ENCODE results near the gene PTPN3. TPM values are rescaled to one million over a fixed set of nuclear protein-coding genes. Genes with fewer than 3 reads are reported as not detected.

The PTPN3 gene
- polyA plus RNA-seq, 1 of the 3 experiments (the other 2 are of a cell fraction), result 7.5 TPM

GRCh38 chr9:109499631-109500410 is 1.7 kb upstream of the PTPN3 start:
- Histone ChIP-seq H3K9me3 (no peaks in the 10 kb centered on the region), H2AFZ (ENCODE audit: low read depth) (peak overlapping the region; percentile 94), H3K4me2 (peak overlapping the region; percentile 76), H3F3A (replicated peaks; ENCODE audit: insufficient read depth) (peaks cover 5% of the 10 kb centered on the region), H3K4me1 (ENCODE audit: control insufficient read depth in 1 of 2, insufficient read depth in 2 of 2, low read depth in 1 of 2, low read length in 1 of 2) (peaks cover 0 to 13% of the 10 kb centered on the region in 2 experiments; a peak in 2 of 4 replicates), H3K27me3 (ENCODE audit: insufficient read depth) (no peaks in the 10 kb centered on the region; the same call in 1 of the 2 replicates), H3K36me3 (replicated peaks in 1 of 2; ENCODE audit: control insufficient read depth in 1 of 2, insufficient read depth in 2 of 2, low read length in 1 of 2) (no peaks in the 10 kb centered on the region), H3K79me2 (ENCODE audit: insufficient read depth) (peaks cover 28% of the 10 kb centered on the region), H3K4me3 (ENCODE audit: low read depth in 2 of 2, low read length in 1 of 2) (peak overlapping the region; percentile 54 to 64), H3K27ac (ENCODE audit: low read depth in 2 of 2, low read length in 1 of 2) (no peak overlapping the region), H3K9ac (peak overlapping the region; percentile 49; the same call in 1 of the 2 replicates), H4K20me1 (ENCODE audit: insufficient read depth) (no peaks in the 10 kb centered on the region), H3K9me2 (no peaks in the 10 kb centered on the region)
- 0 out of 2 replicates have a peak, but pooled peaks have one; percentile 15 for TF ChIP-seq PBX3 (IDR thresholded peaks at IDR 0.05)
- TF ChIP-seq GATA2 (CRISPR knock-in tag; IDR thresholded peaks at IDR 0.05), result no peak
- 0 out of 2 replicates have a peak, but pooled peaks have one; percentile 21 for TF ChIP-seq GABPA (IDR thresholded peaks at IDR 0.05; ENCODE audit: low read depth)
- TF ChIP-seq, protein P1, sequence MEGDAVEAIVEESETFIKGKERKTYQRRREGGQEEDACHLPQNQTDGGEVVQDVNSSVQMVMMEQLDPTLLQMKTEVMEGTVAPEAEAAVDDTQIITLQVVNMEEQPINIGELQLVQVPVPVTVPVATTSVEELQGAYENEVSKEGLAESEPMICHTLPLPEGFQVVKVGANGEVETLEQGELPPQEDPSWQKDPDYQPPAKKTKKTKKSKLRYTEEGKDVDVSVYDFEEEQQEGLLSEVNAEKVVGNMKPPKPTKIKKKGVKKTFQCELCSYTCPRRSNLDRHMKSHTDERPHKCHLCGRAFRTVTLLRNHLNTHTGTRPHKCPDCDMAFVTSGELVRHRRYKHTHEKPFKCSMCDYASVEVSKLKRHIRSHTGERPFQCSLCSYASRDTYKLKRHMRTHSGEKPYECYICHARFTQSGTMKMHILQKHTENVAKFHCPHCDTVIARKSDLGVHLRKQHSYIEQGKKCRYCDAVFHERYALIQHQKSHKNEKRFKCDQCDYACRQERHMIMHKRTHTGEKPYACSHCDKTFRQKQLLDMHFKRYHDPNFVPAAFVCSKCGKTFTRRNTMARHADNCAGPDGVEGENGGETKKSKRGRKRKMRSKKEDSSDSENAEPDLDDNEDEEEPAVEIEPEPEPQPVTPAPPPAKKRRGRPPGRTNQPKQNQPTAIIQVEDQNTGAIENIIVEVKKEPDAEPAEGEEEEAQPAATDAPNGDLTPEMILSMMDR (IDR thresholded peaks at IDR 0.05), result no peak
- TF ChIP-seq, protein P2, sequence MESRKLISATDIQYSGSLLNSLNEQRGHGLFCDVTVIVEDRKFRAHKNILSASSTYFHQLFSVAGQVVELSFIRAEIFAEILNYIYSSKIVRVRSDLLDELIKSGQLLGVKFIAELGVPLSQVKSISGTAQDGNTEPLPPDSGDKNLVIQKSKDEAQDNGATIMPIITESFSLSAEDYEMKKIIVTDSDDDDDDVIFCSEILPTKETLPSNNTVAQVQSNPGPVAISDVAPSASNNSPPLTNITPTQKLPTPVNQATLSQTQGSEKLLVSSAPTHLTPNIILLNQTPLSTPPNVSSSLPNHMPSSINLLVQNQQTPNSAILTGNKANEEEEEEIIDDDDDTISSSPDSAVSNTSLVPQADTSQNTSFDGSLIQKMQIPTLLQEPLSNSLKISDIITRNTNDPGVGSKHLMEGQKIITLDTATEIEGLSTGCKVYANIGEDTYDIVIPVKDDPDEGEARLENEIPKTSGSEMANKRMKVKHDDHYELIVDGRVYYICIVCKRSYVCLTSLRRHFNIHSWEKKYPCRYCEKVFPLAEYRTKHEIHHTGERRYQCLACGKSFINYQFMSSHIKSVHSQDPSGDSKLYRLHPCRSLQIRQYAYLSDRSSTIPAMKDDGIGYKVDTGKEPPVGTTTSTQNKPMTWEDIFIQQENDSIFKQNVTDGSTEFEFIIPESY (IDR thresholded peaks at IDR 0.05; ENCODE audit: borderline replicate concordance, low read depth), result no peak
- TF ChIP-seq RCOR1 (IDR thresholded peaks at IDR 0.05; ENCODE audit: low read length), result no peak
- TF ChIP-seq NRF1 (IDR thresholded peaks at IDR 0.05; ENCODE audit: low read depth, low read length), result peak; percentile 61
- TF ChIP-seq MAX (IDR thresholded peaks at IDR 0.05; ENCODE audit: low read depth), result peak; percentile 55; the same call in 1 of the 2 replicates
- no peak for TF ChIP-seq USF1 (IDR thresholded peaks at IDR 0.05; ENCODE audit: borderline replicate concordance, low read depth)
- ChIA-PET POLR2A (no interaction called here), CTCF (interaction anchor here (1.0 to 2.3 kb wide), 4 partner anchors 9 to 88 kb away, joined by 3 to 8 read pairs (median 4); no protein-coding TSS in a partner anchor)
- WGBS (ENCODE audit: low lambda C conversion rate), result 5% methylated on average over 10 of the region's 56 CpGs
- peak; percentile 81 for DNase-seq
